GM23248 (cell line): Measurements from ENCODE around the gene RNF207.

Experiments used
- EZH2 ChIP-seq: fragments of 200-600 bp; sonication (generic); IDR thresholded peaks from 2 replicates; pipeline ENCODE4 v1.6.1; 2018; ENCODE audit warnings: antibody characterized with exemption, mild to moderate bottlenecking; ENCODE audit not compliant: insufficient read depth, poor library complexity, severe bottlenecking
- EZH2phosphoT487 ChIP-seq: fragments of 200-600 bp; sonication (generic); IDR thresholded peaks from 2 replicates; pipeline ENCODE4 v1.6.1; 2018; ENCODE audit warnings: antibody characterized with exemption, moderate library complexity, mild to moderate bottlenecking, low read depth; ENCODE audit not compliant: insufficient read depth

DNA sequence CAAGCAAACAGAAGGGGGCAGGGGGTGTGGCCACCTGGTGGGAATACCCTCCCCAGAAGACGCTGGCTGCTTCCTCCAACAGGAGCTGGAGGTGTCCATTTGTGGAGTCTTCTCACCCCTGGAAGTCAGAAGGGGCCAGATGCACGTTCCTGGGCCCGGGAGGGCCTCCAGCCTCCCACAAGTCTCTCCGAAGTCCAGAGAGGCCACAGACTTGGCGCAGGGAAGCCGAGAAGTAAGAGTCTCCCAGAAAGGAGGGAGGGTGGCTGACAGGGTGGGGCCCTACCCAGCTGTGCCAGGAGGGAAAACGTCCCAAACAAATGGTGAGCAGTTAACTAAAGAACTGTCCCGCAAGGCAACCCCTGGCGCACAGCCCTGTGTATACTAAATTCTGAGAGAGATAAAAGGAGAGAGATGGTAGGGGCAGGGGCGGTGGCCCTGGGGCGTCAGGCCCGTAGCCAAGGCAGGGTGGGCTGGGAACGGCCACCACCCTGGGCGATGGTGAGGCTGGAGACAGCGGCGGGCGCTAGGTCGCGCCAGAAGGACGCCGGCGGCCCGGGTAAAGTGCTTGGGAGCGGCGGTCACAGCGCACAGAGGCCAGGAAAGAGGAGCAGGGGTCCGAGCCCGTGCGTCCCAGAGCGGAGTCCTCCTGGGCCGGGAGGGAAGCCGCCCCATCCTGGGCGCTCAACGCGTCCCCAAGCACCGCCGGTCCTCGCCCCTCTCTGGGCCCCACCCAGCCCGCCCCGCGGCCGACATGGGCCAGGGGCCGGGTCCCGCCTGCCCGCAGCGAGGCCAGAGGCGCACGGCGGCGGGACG lies 27.0 kb upstream of the RNF207 start:
- TF ChIP-seq EZH2 (peak; percentile 84), EZH2phosphoT487 (peak; percentile 72; the same call in 1 of the 2 replicates)
